Measurements from ENCODE around the gene NUDT3. TPM values are rescaled to one million over a fixed set of nuclear protein-coding genes. Genes with fewer than 3 reads are reported as not detected.
"Not testable (repeated sequence)": the region's sequence is repeated elsewhere in the genome, so short reads cannot be mapped to it uniquely, and the experiment has no call there.

NUDT3 gene
- total RNA-seq, 1 donor from 2014 or later: 33.3 TPM

DNA sequence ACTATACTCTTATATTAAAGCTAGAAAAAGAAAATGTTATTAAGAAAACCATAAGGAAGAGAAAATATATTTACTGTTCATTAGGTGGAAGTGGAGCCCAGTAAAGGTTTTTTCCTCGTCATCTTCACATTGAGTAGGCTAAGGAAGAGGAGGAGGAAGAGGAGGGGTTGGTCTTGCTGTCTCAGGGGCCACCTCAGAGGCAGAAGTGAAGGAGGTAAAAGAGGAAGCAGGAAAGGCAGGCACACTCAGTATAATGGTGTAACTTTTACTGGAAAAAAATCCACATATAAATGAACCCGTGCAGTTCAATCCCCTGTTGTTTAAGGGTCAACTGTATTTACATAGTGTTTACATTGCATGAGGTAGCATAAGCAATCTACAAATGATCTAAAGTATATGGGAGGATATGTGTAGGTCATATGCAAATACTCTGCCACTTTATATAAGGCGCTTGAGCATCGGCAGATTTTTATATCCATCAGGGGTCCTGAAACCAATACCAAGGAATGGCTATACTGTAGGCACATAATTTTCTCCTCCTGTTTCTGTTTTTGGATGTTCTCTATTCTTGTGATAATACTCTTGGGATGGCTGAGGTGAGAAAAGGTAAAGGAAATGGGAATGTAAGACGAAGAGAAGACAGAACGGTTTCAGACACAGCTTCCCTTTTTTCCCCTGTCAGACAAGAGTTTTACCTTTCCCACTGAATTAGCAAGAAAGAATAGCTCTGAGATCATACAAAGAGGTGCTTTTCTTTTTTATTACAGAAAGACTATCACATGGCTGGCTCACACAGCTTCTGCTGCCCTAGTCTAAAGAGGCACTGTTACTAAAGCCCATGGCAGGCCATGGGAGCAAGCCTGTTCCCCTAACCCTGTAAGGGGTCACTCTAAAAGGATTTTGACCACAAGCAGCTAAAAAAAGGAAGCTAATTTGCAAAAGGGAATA is 59.9 kb downstream of the NUDT3 start:
- TF ChIP-seq, protein P1, sequence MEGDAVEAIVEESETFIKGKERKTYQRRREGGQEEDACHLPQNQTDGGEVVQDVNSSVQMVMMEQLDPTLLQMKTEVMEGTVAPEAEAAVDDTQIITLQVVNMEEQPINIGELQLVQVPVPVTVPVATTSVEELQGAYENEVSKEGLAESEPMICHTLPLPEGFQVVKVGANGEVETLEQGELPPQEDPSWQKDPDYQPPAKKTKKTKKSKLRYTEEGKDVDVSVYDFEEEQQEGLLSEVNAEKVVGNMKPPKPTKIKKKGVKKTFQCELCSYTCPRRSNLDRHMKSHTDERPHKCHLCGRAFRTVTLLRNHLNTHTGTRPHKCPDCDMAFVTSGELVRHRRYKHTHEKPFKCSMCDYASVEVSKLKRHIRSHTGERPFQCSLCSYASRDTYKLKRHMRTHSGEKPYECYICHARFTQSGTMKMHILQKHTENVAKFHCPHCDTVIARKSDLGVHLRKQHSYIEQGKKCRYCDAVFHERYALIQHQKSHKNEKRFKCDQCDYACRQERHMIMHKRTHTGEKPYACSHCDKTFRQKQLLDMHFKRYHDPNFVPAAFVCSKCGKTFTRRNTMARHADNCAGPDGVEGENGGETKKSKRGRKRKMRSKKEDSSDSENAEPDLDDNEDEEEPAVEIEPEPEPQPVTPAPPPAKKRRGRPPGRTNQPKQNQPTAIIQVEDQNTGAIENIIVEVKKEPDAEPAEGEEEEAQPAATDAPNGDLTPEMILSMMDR (IDR thresholded peaks at IDR 0.05; ENCODE audit: unreplicated experiment): no peak
- Mint-ChIP-seq H3K36me3 (peaks cover 2% of the 10 kb centered on the region), H3K4me1 (peaks cover 19% of the 10 kb centered on the region), H3K27ac (peak overlapping the region; percentile 6), H3K27me3 (ENCODE audit: low read depth) (no peaks in the 10 kb centered on the region), H3K9me3 (no peaks in the 10 kb centered on the region), H3K4me3 (no peak overlapping the region)
- no peak for DNase-seq (ENCODE audit: low spot score in 2 of 2, unreplicated experiment in 2 of 2)

DNA sequence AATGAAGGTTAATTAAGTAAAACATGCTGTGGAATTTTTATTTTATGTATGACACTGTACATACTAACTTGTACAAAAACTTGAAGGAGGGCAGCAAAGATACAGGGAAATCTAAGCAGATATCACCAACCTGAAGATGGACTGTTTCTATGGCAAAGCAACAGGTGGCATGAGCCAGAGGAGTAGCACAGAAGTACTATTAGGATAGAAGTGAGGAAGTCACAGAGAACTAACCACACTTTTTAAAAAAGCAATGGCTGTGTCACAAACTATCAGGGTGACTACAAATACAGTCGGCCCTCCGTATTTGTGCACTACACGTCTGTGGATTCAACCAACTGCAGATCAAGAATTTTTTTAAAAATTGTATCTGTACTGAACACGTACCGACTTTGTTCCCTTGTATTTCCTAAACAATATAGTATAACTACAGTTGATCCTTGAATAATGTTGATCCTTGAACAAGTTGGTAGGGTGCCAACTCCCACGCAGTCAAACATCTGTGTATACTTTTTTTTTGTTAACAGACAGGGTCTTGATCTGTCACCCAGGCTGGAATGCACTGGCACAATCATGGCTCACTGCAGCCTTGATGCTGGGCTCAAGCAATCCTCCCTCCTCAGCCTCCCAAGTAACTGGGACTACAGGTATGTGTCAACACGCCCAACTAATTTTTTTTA is 61.0 kb downstream of the NUDT3 start:
- H3K27ac Mint-ChIP-seq: peak overlapping the region; percentile 26
- no peak for DNase-seq (ENCODE audit: low spot score in 2 of 2, unreplicated experiment in 2 of 2)

DNA sequence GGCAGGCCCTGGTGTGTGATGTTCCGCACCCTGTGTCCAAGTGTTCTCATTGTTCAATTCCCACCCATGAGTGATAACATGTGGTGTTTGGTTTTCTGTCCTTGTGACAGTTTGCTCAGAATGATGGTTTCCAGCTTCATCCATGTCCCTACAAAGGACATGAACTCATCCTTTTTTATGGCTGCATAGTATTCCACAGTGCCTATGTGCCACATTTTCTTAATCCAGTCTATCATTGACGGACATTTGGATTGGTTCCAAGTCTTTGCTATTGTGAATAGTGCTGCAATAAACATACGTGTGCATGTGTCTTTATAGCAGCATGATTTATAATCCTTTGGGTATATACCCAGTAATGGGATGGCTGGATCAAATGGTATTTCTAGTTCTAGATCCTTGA is 62.7 kb downstream of the NUDT3 start:
- H3K36me3 Mint-ChIP-seq; H3K27ac Mint-ChIP-seq; H3K4me3 Mint-ChIP-seq; H3K4me1 Mint-ChIP-seq; H3K27me3 Mint-ChIP-seq (ENCODE audit: low read depth); DNase-seq (ENCODE audit: low spot score in 2 of 2, unreplicated experiment in 2 of 2); H3K9me3 Mint-ChIP-seq: not testable (repeated sequence)

More for the DNA sequence above, 61.0 kb downstream of the NUDT3 start:
- H3K4me3 Mint-ChIP-seq: no peak overlapping the region
- peaks cover 12% of the 10 kb centered on the region for H3K4me1 Mint-ChIP-seq
- no peaks in the 10 kb centered on the region for H3K9me3 Mint-ChIP-seq
- no peaks in the 10 kb centered on the region for H3K27me3 Mint-ChIP-seq (ENCODE audit: low read depth)
- peaks cover 2% of the 10 kb centered on the region for H3K36me3 Mint-ChIP-seq
- TF ChIP-seq, protein P1 (IDR thresholded peaks at IDR 0.05; ENCODE audit: unreplicated experiment): no peak

DNA sequence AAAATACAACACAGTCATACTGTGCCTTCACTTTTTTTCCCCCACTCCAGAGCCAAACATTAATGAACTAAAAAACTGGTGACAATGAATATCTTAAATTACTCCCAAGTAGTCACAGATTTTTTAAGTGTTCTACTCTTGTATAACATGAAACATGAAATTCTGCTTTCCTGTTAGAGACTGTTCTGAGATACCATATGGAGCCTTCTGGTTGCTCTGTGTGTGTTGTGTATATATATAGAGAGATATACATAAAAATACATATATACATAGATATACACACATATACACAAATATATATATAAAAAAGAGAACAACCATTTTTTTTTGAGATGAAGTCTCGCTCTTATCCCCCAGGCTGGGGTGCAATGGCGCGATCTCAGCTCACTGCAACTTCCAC is 63.5 kb downstream of the NUDT3 start:
- Mint-ChIP-seq H3K36me3 (peaks cover under 1% of the 10 kb centered on the region), H3K9me3 (no peaks in the 10 kb centered on the region), H3K27me3 (ENCODE audit: low read depth) (no peaks in the 10 kb centered on the region)

DNA sequence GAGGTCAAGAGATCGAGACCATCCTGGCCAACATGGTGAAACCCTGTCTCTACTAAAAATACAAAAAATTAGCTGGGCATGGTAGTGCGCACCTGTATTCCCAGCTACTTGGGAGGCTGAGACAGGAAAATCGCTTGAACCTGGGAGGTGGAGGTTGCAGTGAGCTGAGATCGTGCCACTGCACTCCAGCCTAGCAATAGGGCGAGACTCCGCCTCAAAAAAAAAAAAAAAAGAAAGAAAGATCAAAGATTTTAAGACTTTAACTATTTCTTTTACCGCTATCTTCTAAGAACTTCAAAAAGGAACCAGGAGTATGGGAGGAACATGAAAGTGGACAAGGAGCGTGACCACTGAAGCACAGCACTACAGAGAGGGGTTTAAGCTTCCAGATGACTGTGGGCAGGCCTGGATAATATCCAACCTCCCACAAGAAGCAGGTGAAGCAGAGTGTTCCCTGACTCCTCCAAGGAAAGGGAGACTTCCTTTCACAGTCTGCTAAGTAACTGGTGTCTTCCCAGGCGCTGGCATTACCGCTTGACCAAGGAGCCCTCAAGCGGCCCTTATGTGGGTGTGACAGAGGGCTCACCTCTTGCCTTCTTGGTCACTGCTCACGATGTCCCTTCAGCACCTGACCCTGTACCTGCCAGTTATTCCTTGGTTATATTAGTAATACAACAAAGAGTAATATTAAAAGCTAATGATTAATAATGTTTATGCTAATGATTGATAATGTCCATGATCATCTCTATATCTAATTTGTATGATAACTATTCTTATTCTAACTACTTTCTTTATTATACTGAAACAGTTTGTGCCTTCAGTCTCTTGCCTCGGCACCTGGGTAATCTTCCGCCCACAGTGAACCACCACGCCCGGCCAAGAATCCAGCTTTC is 64.9 kb downstream of the NUDT3 start:
- H3K36me3 Mint-ChIP-seq; H3K4me1 Mint-ChIP-seq; H3K27me3 Mint-ChIP-seq (ENCODE audit: low read depth); H3K4me3 Mint-ChIP-seq; H3K9me3 Mint-ChIP-seq; DNase-seq (ENCODE audit: low spot score in 2 of 2, unreplicated experiment in 2 of 2): not testable (repeated sequence)
- peak overlapping the region; percentile 43 for H3K27ac Mint-ChIP-seq

More for the DNA sequence above, 63.5 kb downstream of the NUDT3 start:
- Mint-ChIP-seq H3K4me1 (peaks cover 9% of the 10 kb centered on the region), H3K27ac (no peak overlapping the region), H3K4me3 (no peak overlapping the region)
- TF ChIP-seq, protein P1 (IDR thresholded peaks at IDR 0.05; ENCODE audit: unreplicated experiment): no peak
- no peak for DNase-seq (ENCODE audit: low spot score in 2 of 2, unreplicated experiment in 2 of 2)

DNA sequence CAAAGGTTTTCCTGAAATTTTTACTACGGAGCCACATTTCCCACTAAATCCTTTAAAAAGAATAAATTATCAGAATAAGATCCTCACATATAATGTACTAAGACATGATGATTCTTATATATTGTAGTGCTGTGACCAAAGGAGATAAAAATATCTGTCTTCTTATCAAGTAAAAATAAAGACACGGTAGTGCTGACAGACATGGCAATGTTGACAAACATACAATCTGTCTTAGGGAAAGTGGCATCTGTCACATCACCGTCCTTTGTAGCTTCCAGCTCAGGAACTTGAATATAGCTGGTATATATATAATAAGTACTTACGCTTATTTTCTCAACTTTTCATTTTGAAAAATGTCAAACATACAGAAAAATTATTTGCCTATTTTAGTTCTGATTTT is 66.8 kb downstream of the NUDT3 start:
- DNase-seq (ENCODE audit: low spot score in 2 of 2, unreplicated experiment in 2 of 2): no peak
- Mint-ChIP-seq H3K27me3 (ENCODE audit: low read depth) (no peaks in the 10 kb centered on the region), H3K4me1 (peaks cover 9% of the 10 kb centered on the region), H3K9me3 (peaks cover 4% of the 10 kb centered on the region), H3K4me3 (no peak overlapping the region), H3K27ac (peak overlapping the region; percentile 95), H3K36me3 (peaks cover 8% of the 10 kb centered on the region)
- TF ChIP-seq, protein P1 (IDR thresholded peaks at IDR 0.05; ENCODE audit: unreplicated experiment): no peak

Measured in mesothelial cell of epicardium (in vitro differentiated cells).